ENCODE measurements around the gene CTDSP2.

- TF ChIP-seq ZNF274 (IDR thresholded peaks at IDR 0.05; ENCODE audit: low read depth, low read length) = no peak
- TF ChIP-seq SUZ12 (IDR thresholded peaks at IDR 0.05; ENCODE audit: extremely low read depth, insufficient read depth, insufficient read length) = no peak
These were observed 5.8 kb downstream of the CTDSP2 start for GRCh38 chr12:57840726-57841125.

Data from NT2/D1 (cell line).